HG02884 (cell line): Measurements from ENCODE around the gene BNIPL.

ENCODE experiments used
- ATAC-seq: cut with Tn5 transposase; IDR thresholded peaks from one replicate; pipeline ENCODE4 v1.9.1; 2021; ENCODE audit warnings: mild to moderate bottlenecking, moderate library complexity; ENCODE audit not compliant: unreplicated experiment

BNIPL gene

DNA sequence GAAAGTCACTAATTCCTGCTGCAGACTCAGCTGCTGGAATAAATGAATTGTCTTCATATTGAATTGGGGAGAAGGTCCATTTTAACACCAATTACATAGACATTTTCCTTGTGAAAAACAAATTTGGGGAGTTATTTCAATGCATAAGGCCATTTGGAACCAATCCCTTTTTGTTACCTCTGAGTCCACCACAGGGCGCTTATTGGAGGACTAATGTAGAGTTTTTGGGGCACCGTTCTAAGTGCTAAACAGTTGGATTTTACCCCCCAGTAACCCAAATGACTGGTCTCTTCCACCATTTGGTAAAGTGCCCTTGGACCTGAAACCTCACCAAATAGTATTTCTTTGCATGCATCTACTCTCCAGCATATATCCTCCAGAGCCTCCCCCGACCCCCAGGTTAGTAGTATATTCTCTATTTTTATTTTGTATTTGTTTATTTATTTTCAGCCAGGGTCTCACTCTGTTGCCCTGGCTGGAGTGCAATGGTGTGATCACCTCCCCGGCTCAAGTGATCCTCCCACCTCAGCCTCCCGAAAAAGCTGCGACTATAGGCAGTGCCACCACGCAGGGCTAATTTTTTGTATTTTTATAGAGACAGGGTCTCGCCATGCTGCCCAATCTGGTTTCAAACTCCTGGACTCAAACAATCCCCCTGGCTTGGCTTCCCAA, 26.6 kb upstream of the BNIPL start:
- no peak for ATAC-seq

DNA sequence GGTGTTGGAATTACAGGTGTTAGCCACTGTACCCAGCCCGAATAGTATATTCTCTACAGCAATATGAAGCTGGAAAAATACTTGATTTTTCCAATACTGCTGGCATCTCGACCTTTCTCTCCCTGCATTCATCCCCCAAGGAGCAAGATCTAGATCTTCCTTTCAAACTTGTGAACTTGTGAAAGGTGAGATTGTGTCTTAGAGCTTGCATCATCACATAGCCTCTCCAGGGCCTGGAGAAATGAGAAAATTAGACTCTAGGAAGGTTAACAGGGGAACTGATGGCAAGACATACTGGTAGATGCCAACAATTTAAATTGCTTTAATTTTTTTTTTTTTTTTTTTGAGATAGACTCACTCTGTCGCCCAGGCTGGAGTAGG, 26.1 kb upstream of the BNIPL start:
- ATAC-seq = no peak

DNA sequence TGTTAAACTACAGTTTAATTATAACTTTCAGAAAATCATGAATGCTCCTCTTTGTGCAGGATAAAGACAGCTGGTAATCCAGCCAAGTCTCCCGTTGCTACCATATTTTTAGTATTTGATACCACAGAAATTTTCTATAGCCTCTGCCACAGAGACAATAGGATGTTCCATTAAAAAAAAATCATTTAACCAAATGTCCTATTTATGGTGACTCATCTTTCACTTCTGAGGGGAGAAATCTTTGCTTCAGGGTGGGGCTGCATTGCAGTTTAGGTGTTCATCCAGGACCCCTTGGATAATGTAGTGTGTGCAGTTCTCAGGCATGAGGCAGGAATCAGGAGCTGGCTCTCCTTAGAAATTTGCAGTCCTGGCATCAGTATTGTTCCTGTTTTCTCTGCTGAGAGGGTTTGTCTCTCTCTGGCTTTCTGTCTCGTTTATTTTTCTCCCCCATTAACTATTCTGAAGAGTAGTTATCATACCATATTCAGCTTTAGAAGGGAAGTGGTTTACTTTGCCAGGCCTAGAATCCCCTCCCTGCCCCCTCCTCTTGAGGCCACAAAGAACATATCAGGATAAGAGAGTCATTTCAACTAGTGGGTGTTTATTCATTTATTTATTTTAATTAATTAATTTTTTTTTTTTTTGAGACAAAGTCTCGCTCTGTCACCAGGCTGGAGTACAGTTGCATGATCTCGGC, 25.1 kb upstream of the BNIPL start:
- no peak for ATAC-seq

DNA sequence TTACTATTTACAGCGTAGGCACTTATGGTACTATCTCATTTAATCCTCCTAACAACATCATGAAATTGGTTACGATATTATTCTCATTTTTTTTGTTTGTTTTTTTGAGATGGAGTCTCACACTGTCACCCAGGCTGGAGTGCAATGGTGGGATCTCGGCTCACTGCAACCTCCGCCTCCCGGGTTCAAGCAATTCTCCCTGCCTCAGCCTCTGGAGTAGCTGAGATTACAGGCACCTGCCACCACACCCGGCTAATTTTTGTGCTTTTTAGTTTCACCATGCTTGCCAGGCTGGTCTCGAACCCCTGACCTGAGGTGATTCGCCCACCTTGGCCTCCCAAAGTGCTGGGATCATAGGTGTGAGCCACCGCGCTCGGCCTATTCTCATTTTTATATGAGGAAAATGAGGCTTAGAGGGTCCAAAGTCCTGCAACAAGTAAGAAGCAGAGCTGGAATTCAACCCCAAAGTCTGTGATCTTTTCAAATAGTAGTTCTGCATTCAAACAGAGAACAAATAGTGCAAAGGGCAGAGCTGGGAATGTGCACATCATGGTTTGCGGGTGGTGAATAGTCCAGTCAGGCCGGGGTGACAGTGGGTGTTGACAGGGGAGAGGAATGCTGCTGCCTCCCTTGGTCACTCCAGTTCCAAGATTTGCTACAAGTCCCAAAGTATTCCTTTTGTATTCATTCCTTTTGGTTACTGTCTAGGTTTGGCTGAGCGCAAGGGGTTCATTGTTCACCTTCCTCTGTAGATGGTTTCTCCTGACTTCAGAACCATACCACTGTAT, 23.5 kb upstream of the BNIPL start:
- no peak for ATAC-seq

DNA sequence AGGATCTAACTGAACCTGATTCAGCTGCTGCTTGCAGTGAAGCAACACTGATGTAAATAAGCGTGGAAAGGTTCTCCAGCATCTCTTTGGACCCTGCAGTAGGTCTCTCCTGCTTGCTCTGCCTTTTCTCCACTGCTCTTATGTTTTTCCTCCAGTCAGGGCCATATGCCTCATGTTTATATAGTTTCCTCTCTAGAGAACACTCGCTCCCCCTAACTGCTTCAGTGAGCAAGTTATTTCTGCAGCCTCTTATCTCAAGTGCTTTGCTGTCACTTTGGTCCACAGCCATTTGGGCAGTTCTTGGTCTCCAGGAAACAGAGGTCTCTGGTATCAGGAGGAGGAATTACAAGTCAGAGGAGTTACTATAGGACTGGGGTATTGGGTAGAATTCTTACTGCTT, 22.9 kb upstream of the BNIPL start:
- ATAC-seq = no peak

DNA sequence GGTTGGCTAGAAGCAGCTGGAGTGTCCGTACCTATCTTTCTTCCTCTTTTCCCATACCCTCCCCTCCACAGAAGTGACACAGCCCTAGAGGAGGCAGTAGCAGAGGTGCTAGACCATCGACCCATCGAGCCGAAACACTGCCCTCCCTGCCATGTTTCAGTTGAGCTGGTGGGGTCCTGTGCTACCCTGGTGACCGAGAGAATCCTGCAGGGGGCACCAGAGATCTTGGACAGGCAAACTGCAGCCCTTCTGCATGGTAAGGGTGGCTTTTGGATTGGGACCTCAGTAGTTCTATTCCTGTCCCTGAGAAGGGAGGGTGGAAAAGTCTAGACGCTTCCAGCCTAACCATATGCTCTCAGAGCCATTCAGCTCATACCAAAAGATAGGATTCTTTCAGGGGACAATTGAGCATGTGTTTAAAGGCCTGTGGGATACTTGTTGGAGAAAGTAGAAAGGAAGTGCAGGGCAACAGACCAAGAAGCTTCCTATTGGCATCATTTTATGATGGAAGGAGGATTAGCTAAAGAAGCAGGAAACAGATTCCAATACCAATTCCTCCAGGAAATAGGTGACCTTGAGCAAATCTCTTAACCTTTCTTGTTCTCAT, 11.7 kb upstream of the BNIPL start:
- ATAC-seq = no peak

DNA sequence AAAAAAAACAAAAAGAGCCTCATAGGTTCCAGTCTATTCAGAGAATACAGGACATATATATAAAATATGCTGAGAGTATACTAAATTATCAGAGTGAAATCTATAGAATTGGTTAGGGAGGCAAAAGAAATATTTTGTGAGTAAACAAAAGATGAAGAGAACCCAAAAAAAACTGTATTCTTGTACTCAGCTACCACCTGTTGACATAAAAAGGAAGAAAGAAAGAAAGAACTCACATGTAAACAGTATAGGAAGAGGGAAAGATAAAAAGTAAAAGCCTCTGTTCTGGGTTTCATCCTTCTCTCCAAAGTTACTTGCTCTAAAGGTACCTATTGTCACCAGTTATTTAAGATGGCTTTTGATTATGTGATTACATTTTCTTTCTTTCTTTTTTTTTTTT, 9.9 kb upstream of the BNIPL start:
- no peak for ATAC-seq

DNA sequence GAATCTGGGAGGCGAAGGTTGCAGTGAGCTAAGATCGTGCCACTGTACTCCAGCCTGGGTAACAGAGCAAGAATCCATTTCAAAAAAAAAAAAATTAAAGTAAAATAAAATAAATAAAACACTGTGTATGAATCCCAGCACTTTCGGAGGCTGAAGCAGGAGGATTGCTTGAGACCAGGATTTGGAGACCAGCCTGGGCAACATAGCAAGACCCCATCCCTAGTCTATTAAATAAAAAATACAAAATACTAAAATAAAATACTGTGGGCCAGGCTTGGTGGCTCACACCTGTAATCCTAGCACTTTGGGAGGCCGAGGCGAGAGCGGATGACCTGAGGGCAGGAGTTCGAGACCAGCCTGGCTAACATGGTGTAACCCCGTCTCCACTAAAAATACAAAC, 4.2 kb upstream of the BNIPL start:
- no peak for ATAC-seq

DNA sequence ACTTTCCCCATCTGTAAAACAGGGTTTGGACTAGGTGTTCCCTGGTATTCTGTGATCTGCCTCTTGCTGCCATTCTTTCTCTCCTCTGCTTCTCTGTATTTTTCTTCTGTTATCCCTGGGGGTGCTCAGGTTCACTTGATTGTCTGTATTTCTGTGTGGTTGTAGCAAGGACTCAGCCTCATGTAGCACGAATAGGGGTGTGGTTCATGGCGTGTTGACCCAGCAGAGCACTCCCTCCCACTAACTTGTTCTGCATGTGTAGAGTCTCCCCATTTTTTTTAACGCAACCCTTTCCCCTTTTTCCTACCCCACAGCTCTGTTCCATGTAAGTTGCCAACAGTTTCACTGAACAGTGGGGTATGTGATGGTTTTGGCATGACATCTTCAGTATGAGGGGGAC, 1.2 kb upstream of the BNIPL start:
- ATAC-seq = no peak

DNA sequence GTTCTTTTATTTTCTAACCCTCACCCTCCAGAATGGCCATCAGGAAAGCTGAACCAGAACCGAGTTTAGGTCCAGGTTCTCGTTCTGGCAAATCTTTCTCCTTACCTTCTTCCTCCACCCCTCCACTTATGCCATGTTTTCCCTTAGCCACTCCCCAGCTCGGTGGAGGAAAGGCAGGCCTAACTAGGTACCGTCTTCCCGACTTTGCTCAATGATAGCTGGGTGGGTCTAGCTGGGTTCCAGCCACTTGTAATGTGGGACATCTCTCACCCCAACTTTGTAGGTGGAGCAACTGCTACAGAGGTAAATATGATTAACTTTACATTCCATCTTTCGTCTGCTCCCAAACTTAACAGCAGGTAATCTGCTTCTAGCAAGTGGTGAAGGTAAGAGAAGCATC, 646 bp downstream of the BNIPL start:
- ATAC-seq = no peak

DNA sequence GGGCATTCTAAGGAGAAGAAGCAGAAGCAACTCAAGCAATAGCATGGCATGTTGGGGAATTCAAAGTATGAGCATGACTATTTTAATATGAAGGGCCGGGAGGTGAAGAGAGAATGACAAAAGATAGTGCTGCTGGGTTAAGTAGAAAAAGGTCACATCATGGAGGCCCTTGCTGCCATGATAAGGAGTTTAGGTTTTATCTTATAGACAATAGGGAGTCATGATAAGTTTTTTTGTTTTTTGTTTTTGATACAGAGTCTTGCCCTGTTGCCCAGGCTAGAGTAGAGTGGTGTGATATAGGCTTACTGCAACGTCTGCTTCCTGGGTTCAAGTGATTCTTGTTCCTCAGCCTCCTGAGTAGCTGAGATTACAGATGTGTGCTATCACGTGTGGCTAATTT, 3.1 kb downstream of the BNIPL start:
- ATAC-seq = no peak

DNA sequence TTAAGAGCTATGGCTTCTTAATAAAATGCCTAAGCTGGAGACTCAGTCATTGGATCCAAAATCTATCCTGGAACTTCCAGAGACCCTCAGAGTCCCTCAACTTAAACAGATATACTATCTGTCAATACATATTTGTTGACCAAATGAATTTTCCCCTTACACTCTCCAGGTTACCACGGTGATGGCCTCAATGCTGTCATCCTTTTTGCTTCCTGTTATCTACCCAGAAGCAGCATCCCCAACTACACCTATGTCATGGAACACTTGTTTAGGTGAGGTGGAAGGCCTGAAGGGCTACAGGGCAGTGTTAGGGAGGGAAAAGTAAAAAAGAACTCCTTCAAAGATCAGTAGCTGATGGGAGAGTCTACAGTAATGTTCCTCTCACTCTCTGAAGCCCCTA, 6.8 kb downstream of the BNIPL start:
- ATAC-seq = no peak

DNA sequence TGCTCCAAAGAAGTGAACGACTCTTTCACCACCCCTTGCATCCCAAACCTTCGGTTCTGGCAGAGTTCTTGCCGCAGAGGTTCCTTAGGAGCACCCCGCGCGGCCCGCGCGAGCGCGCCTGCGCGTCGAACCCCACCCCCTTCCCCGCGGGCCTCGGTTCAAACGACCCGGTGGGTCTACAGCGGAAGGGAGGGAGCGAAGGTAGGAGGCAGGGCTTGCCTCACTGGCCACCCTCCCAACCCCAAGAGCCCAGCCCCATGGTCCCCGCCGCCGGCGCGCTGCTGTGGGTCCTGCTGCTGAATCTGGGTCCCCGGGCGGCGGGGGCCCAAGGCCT, 11.2 kb downstream of the BNIPL start, which contains the start of gene C1orf56:
TSS of gene C1orf56 (plus strand) at position 161 of the 334 bp plus-strand sequence. CDS start at position 258, 97 bp downstream.
- peak; percentile 59 for ATAC-seq

DNA sequence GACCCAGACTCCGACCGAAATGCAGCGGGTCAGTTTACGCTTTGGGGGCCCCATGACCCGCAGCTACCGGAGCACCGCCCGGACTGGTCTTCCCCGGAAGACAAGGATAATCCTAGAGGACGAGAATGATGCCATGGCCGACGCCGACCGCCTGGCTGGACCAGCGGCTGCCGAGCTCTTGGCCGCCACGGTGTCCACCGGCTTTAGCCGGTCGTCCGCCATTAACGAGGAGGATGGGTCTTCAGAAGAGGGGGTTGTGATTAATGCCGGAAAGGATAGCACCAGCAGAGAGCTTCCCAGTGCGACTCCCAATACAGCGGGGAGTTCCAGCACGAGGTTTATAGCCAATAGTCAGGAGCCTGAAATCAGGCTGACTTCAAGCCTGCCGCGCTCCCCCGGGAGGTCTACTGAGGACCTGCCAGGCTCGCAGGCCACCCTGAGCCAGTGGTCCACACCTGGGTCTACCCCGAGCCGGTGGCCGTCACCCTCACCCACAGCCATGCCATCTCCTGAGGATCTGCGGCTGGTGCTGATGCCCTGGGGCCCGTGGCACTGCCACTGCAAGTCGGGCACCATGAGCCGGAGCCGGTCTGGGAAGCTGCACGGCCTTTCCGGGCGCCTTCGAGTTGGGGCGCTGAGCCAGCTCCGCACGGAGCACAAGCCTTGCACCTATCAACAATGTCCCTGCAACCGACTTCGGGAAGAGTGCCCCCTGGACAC, 11.7 kb downstream of the BNIPL start:
- ATAC-seq = peak; percentile 52

DNA sequence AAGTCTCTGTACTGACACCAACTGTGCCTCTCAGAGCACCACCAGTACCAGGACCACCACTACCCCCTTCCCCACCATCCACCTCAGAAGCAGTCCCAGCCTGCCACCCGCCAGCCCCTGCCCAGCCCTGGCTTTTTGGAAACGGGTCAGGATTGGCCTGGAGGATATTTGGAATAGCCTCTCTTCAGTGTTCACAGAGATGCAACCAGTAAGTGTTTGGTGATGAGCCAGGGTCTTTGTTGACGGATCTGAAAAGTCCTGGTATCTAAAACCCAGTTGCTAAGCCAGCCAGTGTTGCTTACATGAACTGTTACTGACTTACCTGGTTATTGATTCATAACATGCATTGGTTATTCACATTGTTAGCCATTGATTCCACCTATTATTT, 12.3 kb downstream of the BNIPL start:
- no peak for ATAC-seq

DNA sequence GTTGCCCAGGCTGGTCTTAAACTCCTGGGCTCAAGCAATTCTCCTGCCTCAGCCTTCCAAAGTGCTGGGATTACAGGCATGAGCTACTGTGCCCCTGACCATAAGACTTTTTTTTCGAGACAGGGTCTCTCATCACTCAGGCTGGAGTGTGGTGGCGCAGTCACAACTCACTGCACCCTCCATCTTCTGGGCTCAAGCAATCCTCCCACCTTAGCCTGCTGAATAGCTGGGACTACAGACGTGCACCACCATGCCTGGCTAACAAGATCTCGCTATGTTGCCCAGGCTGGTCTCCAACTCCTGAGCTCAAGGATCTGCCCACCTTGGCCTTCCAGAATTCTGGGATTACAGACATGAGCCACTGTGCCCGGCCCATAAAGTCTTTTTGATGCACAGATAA, 13.1 kb downstream of the BNIPL start:
- no peak for ATAC-seq

DNA sequence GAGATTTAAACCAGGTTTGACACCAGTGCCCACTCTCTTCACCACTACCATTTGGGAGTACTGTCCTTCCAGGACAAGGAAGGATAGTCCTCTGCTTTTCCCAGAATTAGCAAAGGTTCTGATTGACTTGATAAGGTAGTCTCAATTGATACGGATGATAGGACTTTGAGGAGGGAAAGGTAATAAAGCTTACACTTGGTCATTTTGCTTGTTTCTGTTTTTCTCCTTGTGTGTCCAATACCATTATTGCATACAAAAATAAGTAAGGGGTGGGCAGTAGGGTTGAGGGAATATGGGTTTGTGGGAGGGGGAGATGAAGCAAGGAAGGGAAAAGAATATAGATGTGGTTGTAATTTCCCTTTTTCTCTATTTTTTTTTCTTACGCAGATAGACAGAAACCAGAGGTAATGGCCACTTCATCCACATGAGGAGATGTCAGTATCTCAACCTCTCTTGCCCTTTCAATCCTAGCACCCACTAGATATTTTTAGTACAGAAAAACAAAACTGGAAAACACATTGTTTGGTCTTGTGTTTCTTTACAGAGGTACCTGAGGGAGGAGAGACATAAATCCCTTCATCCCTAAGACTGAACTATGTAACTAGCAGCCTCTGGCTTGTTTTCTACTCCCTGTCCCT, 13.8 kb downstream of the BNIPL start:
- no peak for ATAC-seq

DNA sequence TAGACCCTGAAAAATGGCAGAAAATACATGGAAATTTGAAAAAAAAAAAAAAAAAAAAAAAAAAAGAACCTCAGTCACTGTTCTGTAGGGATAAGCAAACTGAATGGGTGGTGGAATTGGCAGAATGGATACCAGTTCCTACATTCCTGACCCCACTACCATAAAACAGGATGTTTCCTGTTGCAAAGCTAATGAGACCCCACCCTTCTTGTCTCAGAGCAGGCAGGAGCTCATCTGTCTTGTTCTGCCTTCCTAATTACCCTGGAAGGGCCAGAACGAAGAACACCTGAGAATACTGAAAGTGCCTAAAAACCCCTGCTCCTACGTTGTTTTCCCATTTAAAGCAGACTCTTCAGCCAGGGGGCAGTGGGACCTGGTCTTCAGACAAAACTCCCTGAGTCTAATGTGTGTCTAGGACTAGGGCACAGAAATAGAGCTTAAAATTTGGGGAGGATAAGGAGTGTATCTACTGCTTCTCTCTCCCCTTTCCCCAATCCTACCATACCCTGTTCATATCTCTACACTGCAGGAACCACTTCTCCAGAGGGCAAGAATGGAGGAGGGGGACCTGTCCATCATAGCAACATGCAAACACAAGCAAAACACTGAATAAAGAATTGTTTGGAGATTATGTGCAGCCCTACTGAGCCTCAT, 15.1 kb downstream of the BNIPL start:
- no peak for ATAC-seq

DNA sequence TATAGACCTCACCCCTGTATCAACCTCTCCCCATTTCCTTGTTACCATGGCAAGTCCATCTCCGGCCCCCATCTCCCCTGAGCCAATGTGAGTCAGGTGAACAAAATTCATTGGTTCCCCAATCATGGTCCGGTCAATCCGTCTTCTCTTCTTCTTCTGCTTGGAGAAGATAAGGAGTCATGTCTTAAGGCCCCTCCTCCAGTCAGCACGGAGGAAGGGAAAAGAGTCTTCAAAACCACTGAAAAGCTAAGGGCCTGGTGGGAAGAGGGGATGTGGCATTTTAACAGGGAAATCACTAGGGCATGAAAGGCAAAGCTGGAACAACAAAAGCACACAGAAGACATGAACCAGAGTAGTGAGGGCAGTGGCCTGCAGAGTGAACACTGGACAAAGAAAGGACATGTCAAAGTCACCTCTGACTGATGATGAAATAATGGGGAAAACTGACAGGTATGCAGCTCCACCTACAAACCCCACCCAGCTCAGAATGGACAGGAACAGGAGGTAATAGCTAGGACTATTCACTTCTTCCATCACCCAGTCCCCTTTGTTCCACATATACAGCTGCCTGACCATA, 18.7 kb downstream of the BNIPL start:
- no peak for ATAC-seq

DNA sequence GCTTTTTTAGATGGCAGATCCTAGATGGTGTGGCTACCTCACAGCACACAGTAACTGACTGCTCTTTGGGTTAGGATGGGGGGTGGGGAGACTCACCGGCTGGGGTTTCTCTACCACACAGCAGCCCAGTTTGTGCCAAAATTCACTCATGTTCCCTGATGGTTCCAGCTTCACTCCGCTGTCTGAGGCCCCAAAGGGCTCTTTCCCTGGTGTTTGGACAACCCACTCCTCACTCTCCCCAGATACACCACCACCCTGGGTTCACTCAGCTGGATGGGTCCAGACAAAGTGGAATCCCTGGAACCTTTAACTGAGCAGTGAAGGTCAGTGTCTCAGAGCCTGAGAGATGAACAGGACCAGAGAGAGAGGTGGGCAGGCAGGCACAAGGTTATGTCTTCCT, 19.2 kb downstream of the BNIPL start:
- no peak for ATAC-seq
